Measurements from ENCODE around the gene MAST4. TPM values are rescaled to one million over a fixed set of nuclear protein-coding genes. Genes with fewer than 3 reads are reported as not detected.

MAST4 gene
- total and polyA plus RNA-seq, 2 donors (not counting 1 experiment from before 2014, with no cell fraction given), result 7.0 to 15.2 TPM

DNA sequence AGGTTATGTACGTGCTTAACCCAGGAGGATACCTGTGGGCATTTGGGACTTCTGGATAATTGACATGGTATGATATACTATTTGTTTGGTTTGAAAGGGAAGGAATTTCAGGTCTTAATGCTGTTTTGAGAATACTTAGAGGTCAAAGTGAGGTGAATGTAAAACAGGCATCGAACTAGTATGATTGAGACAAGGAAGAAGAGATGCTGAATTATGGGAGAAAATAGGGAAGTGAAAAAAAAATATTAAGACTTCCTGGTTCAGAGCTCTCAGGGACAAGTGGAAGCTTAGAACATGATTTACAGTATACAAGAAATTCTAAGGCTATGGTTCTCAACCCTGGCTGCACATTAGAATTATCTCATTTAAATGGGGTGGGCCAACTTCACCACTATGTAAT is 485.1 kb downstream of the MAST4 start:
- TF ChIP-seq, protein P1, sequence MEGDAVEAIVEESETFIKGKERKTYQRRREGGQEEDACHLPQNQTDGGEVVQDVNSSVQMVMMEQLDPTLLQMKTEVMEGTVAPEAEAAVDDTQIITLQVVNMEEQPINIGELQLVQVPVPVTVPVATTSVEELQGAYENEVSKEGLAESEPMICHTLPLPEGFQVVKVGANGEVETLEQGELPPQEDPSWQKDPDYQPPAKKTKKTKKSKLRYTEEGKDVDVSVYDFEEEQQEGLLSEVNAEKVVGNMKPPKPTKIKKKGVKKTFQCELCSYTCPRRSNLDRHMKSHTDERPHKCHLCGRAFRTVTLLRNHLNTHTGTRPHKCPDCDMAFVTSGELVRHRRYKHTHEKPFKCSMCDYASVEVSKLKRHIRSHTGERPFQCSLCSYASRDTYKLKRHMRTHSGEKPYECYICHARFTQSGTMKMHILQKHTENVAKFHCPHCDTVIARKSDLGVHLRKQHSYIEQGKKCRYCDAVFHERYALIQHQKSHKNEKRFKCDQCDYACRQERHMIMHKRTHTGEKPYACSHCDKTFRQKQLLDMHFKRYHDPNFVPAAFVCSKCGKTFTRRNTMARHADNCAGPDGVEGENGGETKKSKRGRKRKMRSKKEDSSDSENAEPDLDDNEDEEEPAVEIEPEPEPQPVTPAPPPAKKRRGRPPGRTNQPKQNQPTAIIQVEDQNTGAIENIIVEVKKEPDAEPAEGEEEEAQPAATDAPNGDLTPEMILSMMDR (conservative IDR thresholded peaks at IDR 0.05 in 1 of 2, IDR thresholded peaks at IDR 0.05 in 1 of 2; ENCODE audit: low read depth in 1 of 2, low read length in 2 of 2), result no peak
- TF ChIP-seq EZH2 (IDR thresholded peaks at IDR 0.05; ENCODE audit: low read length, missing control alignments), result no peak
- no peaks in the 10 kb centered on the region for H4K20me1 ChIP-seq (ENCODE audit: control insufficient read depth, extremely low read depth, insufficient read depth, low read length)
- no peak overlapping the region for H2AFZ ChIP-seq (ENCODE audit: low read length)
- H3K4me3 ChIP-seq (replicated peaks in 1 of 4; ENCODE audit: control extremely low read depth in 1 of 4, insufficient read depth in 1 of 4, low read depth in 3 of 4, low read length in 4 of 4), result no peak overlapping the region
- no peak overlapping the region for H3K4me2 ChIP-seq (ENCODE audit: extremely low read depth, insufficient read depth, low read length)
- no peaks in the 10 kb centered on the region for H3K36me3 ChIP-seq (ENCODE audit: control insufficient read depth, insufficient read depth, low read length)
- no peaks in the 10 kb centered on the region for H3K9me3 ChIP-seq (ENCODE audit: control insufficient read depth, insufficient read depth, low read depth, low read length)
- no peaks in the 10 kb centered on the region for H3K79me2 ChIP-seq (ENCODE audit: control insufficient read depth, insufficient read depth, low read length)
- no peaks in the 10 kb centered on the region for H3K4me1 ChIP-seq (ENCODE audit: control insufficient read depth, extremely low read depth, insufficient read depth, low read length)
- no peaks in the 10 kb centered on the region for H3K27me3 ChIP-seq (ENCODE audit: control insufficient read depth, insufficient read depth, low read length)
- no peak overlapping the region for H3K9ac ChIP-seq (ENCODE audit: insufficient read depth, low read length)
- H3K27ac ChIP-seq (ENCODE audit: insufficient read depth, low read length), result no peak overlapping the region
- DNase-seq (ENCODE audit: low read depth in 2 of 2), result no peak

DNA sequence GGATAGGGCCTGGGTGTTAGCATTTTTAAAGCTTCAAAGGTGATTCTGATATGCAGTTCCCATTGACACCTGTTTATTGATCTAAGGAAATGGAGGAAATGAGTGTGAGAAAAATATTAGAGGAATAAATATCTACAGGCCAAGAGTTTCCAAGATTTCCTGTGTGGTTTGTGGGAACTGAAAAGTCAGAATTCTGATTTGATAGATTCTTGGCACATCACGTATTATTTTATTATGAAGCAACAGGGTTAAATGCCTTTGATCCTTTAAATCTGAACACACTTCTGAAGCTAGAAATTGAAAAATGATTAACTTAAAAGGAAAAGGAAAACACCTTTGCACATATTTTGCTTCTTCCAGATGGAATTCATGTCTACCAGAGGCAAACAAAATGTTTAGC is 486.7 kb downstream of the MAST4 start:
- no peaks in the 10 kb centered on the region for H3K79me2 ChIP-seq (ENCODE audit: control insufficient read depth, insufficient read depth, low read length)
- H3K27ac ChIP-seq (ENCODE audit: insufficient read depth, low read length), result no peak overlapping the region
- no peak overlapping the region for H3K9ac ChIP-seq (ENCODE audit: insufficient read depth, low read length)
- H3K4me3 ChIP-seq (replicated peaks in 1 of 4; ENCODE audit: control extremely low read depth in 1 of 4, insufficient read depth in 1 of 4, low read depth in 3 of 4, low read length in 4 of 4), result no peak overlapping the region
- TF ChIP-seq, protein P1 (conservative IDR thresholded peaks at IDR 0.05 in 1 of 2, IDR thresholded peaks at IDR 0.05 in 1 of 2; ENCODE audit: low read depth in 1 of 2, low read length in 2 of 2), result no peak
- TF ChIP-seq EZH2 (IDR thresholded peaks at IDR 0.05; ENCODE audit: low read length, missing control alignments), result no peak
- peak in 1 of 2 donors; percentile 18 for DNase-seq (ENCODE audit: low read depth in 2 of 2)
- H3K9me3 ChIP-seq (ENCODE audit: control insufficient read depth, insufficient read depth, low read depth, low read length), result no peaks in the 10 kb centered on the region
- H3K36me3 ChIP-seq (ENCODE audit: control insufficient read depth, insufficient read depth, low read length), result no peaks in the 10 kb centered on the region
- no peaks in the 10 kb centered on the region for H3K27me3 ChIP-seq (ENCODE audit: control insufficient read depth, insufficient read depth, low read length)
- no peak overlapping the region for H2AFZ ChIP-seq (ENCODE audit: low read length)
- no peaks in the 10 kb centered on the region for H4K20me1 ChIP-seq (ENCODE audit: control insufficient read depth, extremely low read depth, insufficient read depth, low read length)
- no peaks in the 10 kb centered on the region for H3K4me1 ChIP-seq (ENCODE audit: control insufficient read depth, extremely low read depth, insufficient read depth, low read length)
- no peak overlapping the region for H3K4me2 ChIP-seq (ENCODE audit: extremely low read depth, insufficient read depth, low read length)

DNA sequence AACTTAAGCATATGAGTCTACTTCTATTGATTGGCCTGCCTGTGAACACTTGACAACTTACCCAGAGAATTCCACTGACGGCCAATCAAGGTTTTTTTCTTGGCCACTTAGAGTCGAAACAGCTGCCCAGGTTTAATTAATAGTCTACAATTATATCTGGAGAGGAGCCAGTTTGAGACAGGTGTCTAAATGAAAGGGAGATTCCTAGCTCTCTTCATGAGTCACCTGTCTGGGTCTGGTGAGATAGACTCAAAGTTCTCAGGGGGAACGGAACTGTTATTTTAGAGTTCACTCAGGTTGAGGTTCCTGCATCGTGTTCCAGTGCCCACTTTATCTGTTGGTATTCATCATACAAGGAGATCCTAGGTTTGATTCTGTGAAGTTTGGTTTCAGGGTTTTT is 489.4 kb downstream of the MAST4 start:
- TF ChIP-seq, protein P1 (conservative IDR thresholded peaks at IDR 0.05 in 1 of 2, IDR thresholded peaks at IDR 0.05 in 1 of 2; ENCODE audit: low read depth in 1 of 2, low read length in 2 of 2), result no peak
- no peak for TF ChIP-seq EZH2 (IDR thresholded peaks at IDR 0.05; ENCODE audit: low read length, missing control alignments)

More for the DNA sequence above, 489.4 kb downstream of the MAST4 start:
- Histone ChIP-seq H3K27ac (ENCODE audit: insufficient read depth, low read length) (no peak overlapping the region), H3K27me3 (ENCODE audit: control insufficient read depth, insufficient read depth, low read length) (no peaks in the 10 kb centered on the region), H3K4me1 (ENCODE audit: control insufficient read depth, extremely low read depth, insufficient read depth, low read length) (no peaks in the 10 kb centered on the region), H3K9ac (ENCODE audit: insufficient read depth, low read length) (no peak overlapping the region), H4K20me1 (ENCODE audit: control insufficient read depth, extremely low read depth, insufficient read depth, low read length) (no peaks in the 10 kb centered on the region), H3K4me3 (replicated peaks in 1 of 4; ENCODE audit: control extremely low read depth in 1 of 4, insufficient read depth in 1 of 4, low read depth in 3 of 4, low read length in 4 of 4) (no peak overlapping the region), H3K79me2 (ENCODE audit: control insufficient read depth, insufficient read depth, low read length) (no peaks in the 10 kb centered on the region), H2AFZ (ENCODE audit: low read length) (no peak overlapping the region), H3K9me3 (ENCODE audit: control insufficient read depth, insufficient read depth, low read depth, low read length) (no peaks in the 10 kb centered on the region), H3K4me2 (ENCODE audit: extremely low read depth, insufficient read depth, low read length) (no peak overlapping the region), H3K36me3 (ENCODE audit: control insufficient read depth, insufficient read depth, low read length) (no peaks in the 10 kb centered on the region)
- DNase-seq (ENCODE audit: low read depth in 2 of 2), result no peak

Data from fibroblast of lung (primary cell).